Duodenal mucosa (tissue), 2 donors: ENCODE data around the gene INSYN1.
"Not testable (repeated sequence)": the region's sequence is repeated elsewhere in the genome, so short reads cannot be mapped to it uniquely, and the experiment has no call there.

Experiments
- H3K27ac ChIP-seq: one replicate; pipeline ENCODE4 v1.7.0; 2013; ENCODE audit warnings: low read depth, low read length
- H3K27me3 ChIP-seq, 2 donors: one replicate each; pipeline ENCODE4 v1.7.0; 2013; ENCODE audit warnings: low read length in 2 of 2, control low read depth in 1 of 2; ENCODE audit not compliant: insufficient read depth in 2 of 2, control insufficient read depth in 1 of 2
- H3K36me3 ChIP-seq, 2 donors: one replicate each; pipeline ENCODE4 v1.7.0; 2013; ENCODE audit warnings: low read length in 2 of 2, control low read depth in 1 of 2; ENCODE audit not compliant: insufficient read depth in 2 of 2, control insufficient read depth in 1 of 2
- H3K4me1 ChIP-seq, 2 donors: one replicate each; pipeline ENCODE4 v1.7.0; 2013; ENCODE audit warnings: low read length in 2 of 2, control low read depth in 1 of 2; ENCODE audit not compliant: insufficient read depth in 2 of 2, control insufficient read depth in 1 of 2
- H3K4me3 ChIP-seq, 2 donors: one replicate each; pipeline ENCODE4 v1.7.0; 2013; ENCODE audit warnings: low read length in 2 of 2, low read depth in 1 of 2
- H3K9ac ChIP-seq, 2 donors: one replicate each; pipeline ENCODE4 v1.7.0; 2013; ENCODE audit warnings: low read length in 2 of 2, low read depth in 1 of 2
- H3K9me3 ChIP-seq, 2 donors: one replicate each; pipeline ENCODE4 v1.7.0; 2013; ENCODE audit warnings: low read length in 2 of 2, control low read depth in 1 of 2; ENCODE audit not compliant: control insufficient read depth in 1 of 2

INSYN1 gene

DNA sequence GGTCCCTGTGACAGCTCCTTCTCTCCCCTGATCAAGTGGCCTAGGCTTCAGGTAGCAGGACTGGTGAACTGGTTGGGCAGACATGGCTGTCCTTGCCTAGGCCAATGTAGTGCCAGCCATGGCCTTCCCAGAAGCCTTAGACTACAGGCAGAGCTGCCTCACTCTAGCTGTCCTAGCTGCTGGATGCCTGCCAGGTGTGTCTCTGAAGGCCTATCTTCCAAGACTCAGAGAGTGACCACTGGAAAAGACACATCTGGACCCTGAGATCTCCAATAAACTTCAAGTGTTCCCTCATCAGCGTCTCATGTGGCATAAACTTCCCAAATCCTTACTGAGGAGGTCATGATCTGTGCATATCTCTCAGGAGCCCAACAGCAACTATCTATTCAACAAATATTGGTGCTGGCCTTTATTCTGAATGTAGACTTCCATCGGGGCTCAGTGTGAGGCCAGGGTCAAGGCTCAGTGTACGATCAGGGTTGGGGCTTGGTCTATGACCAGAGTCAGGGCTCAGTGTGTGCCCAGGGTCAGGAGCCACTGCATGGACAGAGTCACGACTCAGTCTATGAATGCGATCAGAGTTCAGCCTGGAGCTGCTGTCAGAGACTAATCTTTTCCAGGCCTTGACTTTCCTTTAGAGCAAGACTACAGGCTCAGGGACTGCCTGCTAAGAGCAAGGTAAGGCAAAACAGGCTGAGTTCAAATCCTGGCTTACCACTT is 36.5 kb upstream of the INSYN1 start:
- Histone ChIP-seq H3K4me1 (no peaks in the 10 kb centered on the region), H3K9ac (no peak overlapping the region), H3K9me3 (no peaks in the 10 kb centered on the region), H3K27me3 (no peaks in the 10 kb centered on the region), H3K27ac (no peak overlapping the region), H3K4me3 (no peak overlapping the region), H3K36me3 (no peaks in the 10 kb centered on the region)

DNA sequence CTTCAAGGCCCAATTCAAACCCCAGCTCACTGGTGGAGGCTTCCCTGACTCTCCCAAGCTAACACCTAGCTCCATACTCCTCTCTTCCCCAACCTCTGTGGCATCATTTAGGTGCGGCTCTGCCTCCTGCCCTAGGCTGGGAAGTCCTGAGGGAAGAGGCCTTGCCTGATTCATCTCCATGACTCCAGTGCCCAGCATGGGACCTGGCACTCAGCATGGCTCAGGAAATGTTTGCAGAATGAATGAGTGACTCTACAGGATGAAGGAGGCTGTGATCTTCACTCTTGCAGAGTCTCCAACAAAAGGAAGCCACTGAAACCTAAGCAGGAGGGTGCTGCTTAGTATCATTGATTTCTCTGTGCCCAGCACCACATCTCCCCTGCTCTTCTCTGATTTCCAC is 34.5 kb upstream of the INSYN1 start:
- H3K36me3 ChIP-seq: no peaks in the 10 kb centered on the region
- H3K9me3 ChIP-seq: no peaks in the 10 kb centered on the region
- no peak overlapping the region for H3K27ac ChIP-seq
- H3K4me3 ChIP-seq: no peak overlapping the region
- H3K9ac ChIP-seq: no peak overlapping the region
- no peaks in the 10 kb centered on the region for H3K4me1 ChIP-seq
- H3K27me3 ChIP-seq: no peaks in the 10 kb centered on the region

DNA sequence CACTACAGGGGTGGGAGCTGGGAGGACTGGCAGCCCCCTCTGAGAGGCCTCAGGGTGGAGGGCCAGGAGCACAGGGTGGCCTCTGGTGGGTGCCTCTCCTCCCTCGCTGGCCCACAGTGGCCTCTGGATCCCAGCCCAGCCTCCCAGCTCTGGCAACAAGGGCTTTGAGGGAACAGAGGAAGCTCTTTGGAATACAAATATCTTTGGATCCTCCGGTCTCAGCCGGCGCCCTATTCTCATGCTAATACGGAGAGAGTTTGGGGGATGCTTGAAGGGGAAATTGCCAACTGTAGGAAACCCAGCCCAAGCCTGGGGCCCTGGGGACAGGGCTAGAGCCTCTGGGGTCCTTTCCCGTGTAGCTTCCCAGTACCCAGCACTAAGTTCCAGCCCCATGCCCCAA is 33.4 kb upstream of the INSYN1 start:
- Histone ChIP-seq H3K4me3 (no peak overlapping the region), H3K4me1 (no peaks in the 10 kb centered on the region), H3K36me3 (no peaks in the 10 kb centered on the region), H3K27me3 (no peaks in the 10 kb centered on the region), H3K27ac (no peak overlapping the region), H3K9ac (no peak overlapping the region), H3K9me3 (no peaks in the 10 kb centered on the region)

GRCh38 chr15:73785256-73786014 is 32.3 kb upstream of the INSYN1 start:
- not testable (repeated sequence) for H3K4me1 ChIP-seq, H3K9me3 ChIP-seq, H3K9ac ChIP-seq, H3K4me3 ChIP-seq, H3K27ac ChIP-seq, H3K36me3 ChIP-seq, H3K27me3 ChIP-seq

DNA sequence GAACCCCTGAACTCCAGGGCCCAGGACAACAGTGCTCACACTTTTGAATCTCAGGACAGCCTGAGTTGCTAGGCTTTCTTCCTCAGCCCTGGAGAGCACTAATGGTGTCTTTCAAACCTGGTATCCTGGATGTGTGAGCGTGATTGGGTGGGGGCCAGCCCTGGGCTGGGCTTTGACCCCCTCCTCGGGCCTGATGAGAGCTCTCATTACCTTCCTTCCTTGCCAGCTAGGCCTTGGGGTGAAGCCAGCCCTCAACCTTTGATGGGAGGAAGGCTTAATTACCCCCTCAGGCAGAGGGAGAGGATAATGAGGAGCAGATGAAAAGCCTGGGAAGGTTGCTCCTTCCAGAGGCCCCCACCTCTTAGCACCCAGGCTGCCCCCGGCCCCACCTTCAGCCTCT is 31.1 kb upstream of the INSYN1 start:
- no peaks in the 10 kb centered on the region for H3K9me3 ChIP-seq
- no peak overlapping the region for H3K9ac ChIP-seq
- H3K27me3 ChIP-seq: no peaks in the 10 kb centered on the region
- H3K4me3 ChIP-seq: no peak overlapping the region
- H3K36me3 ChIP-seq: no peaks in the 10 kb centered on the region
- no peak overlapping the region for H3K27ac ChIP-seq
- H3K4me1 ChIP-seq: no peaks in the 10 kb centered on the region

DNA sequence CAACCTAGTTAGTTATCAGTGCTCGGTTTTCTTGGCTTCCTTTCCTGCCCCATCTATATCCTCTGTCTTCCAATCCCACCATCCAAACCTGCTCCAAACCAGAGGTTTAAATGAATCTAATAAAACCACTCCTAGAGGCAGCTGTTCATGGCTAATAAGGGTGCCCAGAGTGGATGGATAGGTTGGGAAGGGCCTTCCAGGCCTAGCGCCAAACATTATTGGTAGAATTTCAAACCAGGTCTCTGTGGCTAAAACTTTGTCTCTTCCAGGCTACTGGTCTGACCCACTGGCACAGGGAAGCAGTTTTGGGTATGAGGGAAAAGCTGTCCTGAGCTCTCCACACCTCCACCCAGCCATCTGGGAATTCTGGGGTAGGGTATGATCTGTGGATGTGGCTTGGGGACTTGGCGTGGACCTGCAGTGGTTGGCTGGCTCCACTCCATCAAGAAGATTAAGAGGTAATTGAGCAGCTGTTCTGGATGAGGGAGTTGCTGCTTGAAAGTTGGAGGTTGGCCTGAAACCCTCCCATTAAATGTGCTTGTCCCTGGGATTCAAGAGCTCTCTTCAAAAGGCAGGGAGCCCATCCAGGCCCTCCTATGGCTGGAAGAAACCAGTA is 29.3 kb upstream of the INSYN1 start:
- Histone ChIP-seq H3K4me1 (no peaks in the 10 kb centered on the region), H3K27ac (no peak overlapping the region), H3K27me3 (no peaks in the 10 kb centered on the region), H3K4me3 (no peak overlapping the region), H3K9me3 (no peaks in the 10 kb centered on the region), H3K36me3 (no peaks in the 10 kb centered on the region), H3K9ac (no peak overlapping the region)

GRCh38 chr15:73781038-73781925 is 28.1 kb upstream of the INSYN1 start:
- Histone ChIP-seq H3K4me1 (no peaks in the 10 kb centered on the region), H3K4me3 (no peak overlapping the region), H3K9me3 (no peaks in the 10 kb centered on the region), H3K27me3 (no peaks in the 10 kb centered on the region), H3K9ac (no peak overlapping the region), H3K36me3 (no peaks in the 10 kb centered on the region), H3K27ac (no peak overlapping the region)

DNA sequence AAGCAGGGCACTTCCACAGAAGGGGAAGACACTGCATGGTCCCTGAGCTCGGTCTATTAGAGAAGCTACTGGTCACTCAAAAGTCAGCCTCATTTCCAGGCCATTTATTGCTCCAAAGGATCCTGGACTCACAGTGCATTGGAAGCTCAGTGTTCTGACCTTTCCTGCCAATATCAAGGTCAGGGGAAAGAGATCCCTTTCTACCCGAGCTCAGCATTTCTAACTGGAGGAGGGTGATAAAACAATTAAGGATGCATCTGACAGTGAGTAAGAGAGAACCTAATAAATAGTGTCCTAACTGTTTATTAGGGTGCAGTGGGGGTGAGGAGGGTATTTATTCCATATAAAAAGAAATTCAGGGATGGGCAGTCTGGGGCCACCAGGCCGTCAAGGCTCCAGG is 26.8 kb upstream of the INSYN1 start:
- no peaks in the 10 kb centered on the region for H3K36me3 ChIP-seq
- no peaks in the 10 kb centered on the region for H3K4me1 ChIP-seq
- H3K27me3 ChIP-seq: no peaks in the 10 kb centered on the region
- H3K27ac ChIP-seq: no peak overlapping the region
- no peak overlapping the region for H3K4me3 ChIP-seq
- H3K9ac ChIP-seq: no peak overlapping the region
- no peaks in the 10 kb centered on the region for H3K9me3 ChIP-seq

GRCh38 chr15:73777741-73778140 is 24.6 kb upstream of the INSYN1 start:
- Histone ChIP-seq H3K27me3 (no peaks in the 10 kb centered on the region), H3K4me1 (no peaks in the 10 kb centered on the region), H3K36me3 (no peaks in the 10 kb centered on the region), H3K9me3 (no peaks in the 10 kb centered on the region), H3K9ac (no peak overlapping the region), H3K27ac (no peak overlapping the region), H3K4me3 (no peak overlapping the region)

- Histone ChIP-seq H3K4me3 (no peak overlapping the region), H3K27me3 (no peaks in the 10 kb centered on the region), H3K27ac (no peak overlapping the region), H3K9ac (no peak overlapping the region), H3K36me3 (no peaks in the 10 kb centered on the region), H3K9me3 (no peaks in the 10 kb centered on the region), H3K4me1 (no peaks in the 10 kb centered on the region)
Observed at GRCh38 chr15:73773428-73773827, 20.3 kb upstream of the INSYN1 start.
